NCI-H2196 treated with DMSO at 0.1 percent for 48 hours (cell line): ENCODE data around the gene GPRC6A.
"Not testable (repeated sequence)": the region's sequence is repeated elsewhere in the genome, so short reads cannot be mapped to it uniquely, and the experiment has no call there.

Experiments used
- DNase-seq: peaks from one replicate; lab custom pipeline; 2025; ENCODE audit not compliant: unreplicated experiment; lab: John Stamatoyannopoulos, UW

GPRC6A gene

DNA sequence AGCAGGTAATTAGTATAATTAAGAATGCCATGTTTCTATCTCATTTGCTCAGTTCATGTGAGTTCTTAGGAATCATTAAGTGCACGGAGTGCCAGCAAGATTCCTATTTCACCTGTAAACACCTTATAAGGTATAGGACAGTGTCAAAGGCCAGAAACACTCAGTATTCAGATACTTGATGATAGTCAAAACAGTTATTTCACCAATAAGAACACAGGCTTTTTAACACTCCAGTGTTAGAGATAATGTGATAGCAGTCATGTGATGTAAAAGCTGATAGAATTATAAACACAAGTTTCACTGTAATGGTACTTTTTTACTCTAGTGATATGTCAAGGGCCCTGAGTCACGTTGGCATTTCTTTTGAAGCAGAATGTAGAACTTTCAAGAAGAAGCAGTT, at the start of gene GPRC6A:
TSS of gene GPRC6A (minus strand) at position 101 of the 400 bp plus-strand sequence. CDS start at position 31, 70 bp downstream.
- no peak for DNase-seq

GRCh38 chr6:116877743-116878142, 48.9 kb upstream of the GPRC6A start:
- no peak for DNase-seq

GRCh38 chr6:116876635-116877611, 48.0 kb upstream of the GPRC6A start, which contains the start of gene RFX6:
TSS of gene RFX6 (plus strand) at chr6:116877242. CDS start at chr6:116877276, 34 bp downstream.
- DNase-seq, result no peak

GRCh38 chr6:116876107-116876506, 47.2 kb upstream of the GPRC6A start:
- DNase-seq, result no peak

DNA sequence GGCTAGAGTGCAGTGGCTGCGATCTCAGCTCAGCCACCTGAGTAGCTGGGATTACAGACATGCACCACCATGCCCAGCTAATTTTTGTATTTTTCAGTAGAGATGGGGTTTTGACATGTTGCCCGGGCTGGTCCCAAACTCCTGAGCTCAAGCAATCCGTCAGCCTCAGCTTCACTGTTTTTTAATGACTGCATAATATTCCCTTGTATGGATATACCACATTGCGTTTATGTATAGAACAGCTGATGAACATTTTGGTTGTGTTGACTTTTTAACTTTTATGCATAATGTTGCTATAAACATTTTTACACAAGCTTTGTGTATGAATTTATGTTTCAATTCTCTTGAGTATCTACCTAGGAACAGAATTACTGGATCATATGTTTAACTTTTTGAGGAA, 43.9 kb upstream of the GPRC6A start:
- DNase-seq, result no peak

- no peak for DNase-seq
Observed at GRCh38 chr6:116866281-116866871, 37.5 kb upstream of the GPRC6A start.

GRCh38 chr6:116859264-116859663, 30.4 kb upstream of the GPRC6A start:
- no peak for DNase-seq

- DNase-seq, result no peak
Observed at GRCh38 chr6:116858060-116858459, 29.2 kb upstream of the GPRC6A start.

DNA sequence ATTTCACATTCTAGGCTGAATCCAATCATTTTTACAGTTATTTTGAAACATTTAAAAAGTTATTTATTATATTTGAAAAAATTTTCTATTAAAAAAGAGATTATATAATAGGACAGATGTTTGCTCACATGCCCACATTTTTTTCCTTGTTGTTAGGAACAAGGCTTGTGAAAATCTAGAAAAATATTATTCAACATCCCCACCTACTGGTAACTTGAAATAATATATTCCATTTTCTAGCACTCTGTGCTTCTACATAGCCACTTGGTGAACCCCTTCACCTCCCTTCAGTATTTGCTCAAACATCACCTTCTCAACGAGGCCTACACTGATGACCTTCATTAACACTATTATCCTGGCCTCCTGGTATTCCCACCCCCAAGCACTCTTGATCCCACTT, 18.3 kb upstream of the GPRC6A start:
- DNase-seq, result peak; percentile 5

DNA sequence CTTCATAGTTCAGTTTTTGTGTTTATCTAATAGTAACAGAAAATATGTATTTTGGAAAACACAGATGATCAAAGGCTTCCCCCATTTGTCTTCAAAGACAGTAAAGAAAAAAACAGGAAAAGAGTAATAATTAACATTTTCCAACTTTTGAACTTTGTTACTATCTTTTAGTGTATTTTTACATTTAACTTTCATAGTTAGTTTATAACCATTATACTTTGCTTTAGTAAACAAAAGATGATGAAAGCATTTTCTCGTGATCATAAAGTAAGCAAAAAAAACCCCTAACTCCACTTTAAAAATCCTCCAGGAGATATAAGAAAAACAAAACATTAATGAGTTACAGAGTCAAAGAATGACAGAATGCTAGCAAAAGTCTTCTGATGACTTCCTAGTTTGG, 13.6 kb upstream of the GPRC6A start:
- DNase-seq, result no peak

GRCh38 chr6:116840091-116840490, 11.2 kb upstream of the GPRC6A start:
- no peak for DNase-seq

DNA sequence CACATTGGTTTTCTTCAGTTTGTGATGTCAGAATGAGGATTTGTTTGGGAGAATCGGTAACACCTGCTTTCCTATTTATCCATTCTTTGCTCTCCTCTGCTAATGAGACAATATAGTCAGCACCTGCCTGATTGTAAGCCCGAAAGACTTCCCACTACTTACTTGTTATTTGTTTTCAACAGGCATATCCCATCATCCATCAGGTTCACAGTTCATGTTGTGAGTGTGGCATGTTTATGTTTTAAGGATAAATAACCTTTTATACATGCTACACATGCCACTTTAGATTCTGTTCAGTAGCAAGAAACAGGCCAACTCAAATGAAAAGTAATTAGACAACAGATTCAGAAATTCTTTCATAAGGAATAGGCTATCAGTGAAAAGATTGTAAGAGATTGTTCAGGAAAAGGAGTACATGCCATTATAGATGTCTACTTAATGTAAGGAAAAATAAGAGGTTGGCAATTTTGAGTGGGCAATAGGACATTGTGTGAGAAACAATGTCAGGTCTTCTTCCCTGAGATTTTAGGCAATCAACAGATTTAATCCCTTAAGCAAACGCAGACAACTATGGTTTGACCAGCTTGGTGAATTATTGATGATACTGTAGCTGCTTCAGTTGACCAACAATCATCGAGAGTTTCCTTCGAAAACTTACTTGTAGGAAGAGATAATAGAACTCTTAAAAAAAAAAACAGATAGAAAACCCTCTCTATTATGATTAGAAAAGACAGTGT, 7.9 kb upstream of the GPRC6A start:
- no peak for DNase-seq

GRCh38 chr6:116834526-116834925, 5.6 kb upstream of the GPRC6A start:
- DNase-seq, result not testable (repeated sequence)

GRCh38 chr6:116827561-116828240, 1.2 kb downstream of the GPRC6A start:
- no peak for DNase-seq

DNA sequence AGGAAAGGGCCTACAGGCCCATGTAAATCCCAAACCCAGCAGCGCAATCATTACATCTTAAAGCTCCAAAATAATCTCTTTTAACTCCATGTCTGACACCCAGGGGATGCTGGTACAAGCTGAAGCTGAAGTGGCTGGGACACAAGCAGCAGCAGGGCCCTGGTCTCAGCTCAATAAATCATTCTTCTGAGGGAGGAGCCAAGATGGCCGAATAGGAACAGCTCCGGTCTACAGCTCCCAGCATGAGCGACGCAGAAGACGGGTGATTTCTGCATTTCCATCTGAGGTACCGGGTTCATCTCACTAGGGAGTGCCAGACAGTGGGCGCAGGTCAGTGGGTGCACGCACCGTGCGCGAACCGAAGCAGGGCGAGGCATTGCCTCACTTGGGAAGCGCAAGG, 12.5 kb downstream of the GPRC6A start:
- not testable (repeated sequence) for DNase-seq

DNA sequence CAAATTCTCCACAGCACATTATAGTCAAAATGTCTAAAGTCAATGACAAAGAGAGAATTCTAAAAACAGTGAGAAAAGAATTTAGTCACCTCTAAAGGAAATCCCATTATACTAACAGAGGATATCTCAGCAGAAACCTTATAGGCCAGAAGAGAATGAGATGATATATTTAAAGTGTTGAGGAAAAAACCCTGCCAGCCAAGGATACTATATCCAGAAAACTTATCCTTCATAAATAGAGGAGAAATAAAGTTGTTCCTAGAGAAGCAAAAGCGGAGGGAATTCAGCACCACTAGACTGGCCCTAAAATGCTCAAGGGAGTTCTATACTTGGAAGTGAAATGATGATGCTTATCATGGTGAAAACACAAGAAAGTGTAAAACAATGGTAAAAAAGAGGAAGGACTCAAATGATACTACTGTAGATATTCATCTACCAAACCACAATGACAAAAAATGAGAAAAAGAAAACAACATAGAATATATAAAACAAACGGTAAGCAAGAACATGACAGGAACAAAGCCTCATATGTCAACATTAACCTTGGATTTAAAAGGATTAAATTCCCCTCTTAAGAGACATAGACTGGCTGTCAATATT, 16.7 kb downstream of the GPRC6A start:
- no peak for DNase-seq

DNA sequence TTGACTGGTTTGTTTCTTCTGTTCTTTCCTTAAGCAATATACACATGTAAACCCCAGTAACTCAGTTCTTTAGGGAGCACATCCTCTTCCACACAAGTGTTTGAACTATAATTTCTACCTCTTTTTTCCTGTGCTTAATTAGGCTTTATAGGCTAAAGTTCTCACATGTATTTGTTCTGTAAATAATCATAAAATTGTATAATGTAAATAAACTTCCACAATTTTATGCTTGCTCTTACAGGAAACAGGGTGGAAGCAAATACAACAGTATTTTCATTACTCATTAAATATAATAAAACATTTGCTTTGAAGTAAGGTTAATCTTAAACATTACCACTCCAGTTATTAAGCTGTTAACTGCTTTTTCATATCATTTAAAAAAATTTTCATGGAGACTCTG, 26.9 kb downstream of the GPRC6A start:
- DNase-seq, result no peak

DNA sequence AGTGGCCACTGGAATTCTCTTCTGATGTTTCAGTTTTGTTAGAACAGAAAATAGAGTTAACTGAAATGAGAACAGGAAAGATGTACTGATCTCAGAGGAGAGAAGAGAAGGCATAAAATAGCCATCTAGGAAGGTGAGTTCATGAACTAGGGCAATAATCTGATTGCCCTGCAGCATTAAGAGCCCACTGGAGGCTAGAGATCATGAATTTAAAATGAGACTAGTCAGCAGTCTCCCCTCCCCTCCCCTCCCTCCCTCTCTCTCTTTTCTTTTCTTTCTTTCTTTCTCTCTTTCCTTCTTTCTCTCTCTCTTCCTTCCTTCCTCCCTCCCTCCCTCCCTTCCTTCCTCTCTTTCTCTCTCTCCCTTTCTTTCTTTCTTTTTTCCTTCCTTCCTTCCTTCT, 28.9 kb downstream of the GPRC6A start:
- DNase-seq, result no peak

GRCh38 chr6:116797585-116797984, 31.3 kb downstream of the GPRC6A start:
- DNase-seq, result no peak

DNA sequence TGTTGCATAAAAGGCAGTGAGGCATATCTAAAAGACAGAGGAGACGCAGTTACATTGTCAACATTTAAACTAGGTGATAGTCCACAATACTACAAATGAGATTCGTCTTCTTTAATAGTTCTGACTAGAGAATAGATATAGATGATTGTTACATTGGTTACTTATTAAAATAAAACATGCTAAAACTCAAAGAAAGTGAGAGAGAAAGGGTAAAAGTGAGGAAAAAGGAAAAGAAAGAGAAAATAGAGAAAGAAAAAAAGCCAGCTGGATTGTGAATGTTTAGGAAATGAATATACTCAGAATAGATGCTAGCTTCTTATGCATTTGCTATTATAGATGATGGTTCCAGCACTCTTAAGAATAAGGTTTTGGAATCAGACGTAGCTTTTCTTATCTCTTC, 35.7 kb downstream of the GPRC6A start:
- no peak for DNase-seq

DNA sequence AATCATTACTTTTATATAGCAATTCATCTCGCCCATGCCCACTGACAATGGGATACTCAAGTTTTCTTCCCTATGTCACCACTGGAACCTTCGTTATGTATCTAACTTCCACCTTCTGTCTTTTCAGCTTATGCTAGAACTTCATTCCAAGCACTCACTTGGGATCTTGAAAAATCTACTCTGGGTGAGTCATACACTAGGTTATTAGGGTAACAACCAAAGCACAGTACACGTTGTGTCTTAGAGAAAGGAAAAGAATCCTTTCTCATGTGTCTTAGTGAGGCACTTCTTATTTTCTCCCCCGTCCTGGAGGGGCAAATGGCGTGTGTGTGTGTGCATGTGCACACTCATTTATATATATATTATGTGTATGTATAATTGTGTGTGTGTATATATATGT, 45.0 kb downstream of the GPRC6A start:
- DNase-seq, result no peak
